HCT116 (cell line): ENCODE measurements around the gene ONECUT3. TPM values are rescaled to one million over a fixed set of nuclear protein-coding genes. Genes with fewer than 3 reads are reported as not detected.
A peak's percentile ranks its signal among the peaks of the same experiment; 100 is the strongest.

Experiments
- ATAC-seq: fragments of 200-7000 bp; cut with Tn5 transposase; 2 replicates; pipeline ENCODE4 v1.9.1; 2020; ENCODE audit warnings: mild to moderate bottlenecking, moderate library complexity
- BruUV-seq: library from RNA; stranded (reverse); fragments of 400-500 nt; replicated peaks from 2 replicates; lab custom pipeline; 2021; lab: Mats Ljungman, UMichigan
- CTCF ChIA-PET: fragments of 300-600 bp; sonication (Branson Sonifier 250); formaldehyde crosslinking; loops from one replicate; lab custom pipeline; 2021; ENCODE audit warnings: antibody characterized with exemption; lab: Charles Lee
- POLR2A ChIA-PET: fragments of 300-600, 350-600 bp; sonication (Branson Sonifier 250); formaldehyde crosslinking; loops from one replicate; lab custom pipeline; 2021; ENCODE audit warnings: antibody characterized with exemption; lab: Charles Lee
- RAD21 ChIA-PET, 2 experiments: fragments of 300-600 bp; sonication (Branson Sonifier 250); formaldehyde crosslinking; loops; one replicate each; lab custom pipeline; 2023; ENCODE audit warnings: low total read pairs in 2 of 2; ENCODE audit not compliant: uncharacterized antibody in 2 of 2, unreplicated experiment in 2 of 2, low non-redundant PET in 1 of 2; lab: Charles Lee
- DNase-seq: peaks from one replicate; pipeline ENCODE4 v3.0.0-alpha.2; 2010; ENCODE audit warnings: low read depth, low spot score
- H2AFZ ChIP-seq: fragments of 200-600 bp; shearing (Covaris generic), sonication (generic); 2 replicates; pipeline ENCODE4 v1.6.1; 2017; ENCODE audit warnings: low read depth, mixed run types, mixed read lengths, antibody characterized with exemption, low read length; ENCODE audit not compliant: poor library complexity, severe bottlenecking
- H3K27ac ChIP-seq: 2 replicates; pipeline ENCODE4 v1.5.1; 2012; ENCODE audit warnings: low read depth, low read length
- H3K27me3 ChIP-seq: fragments of 200-600 bp; sonication (generic); 2 replicates; pipeline ENCODE4 v1.6.1; 2016; ENCODE audit warnings: mixed run types, low read length, mixed read lengths; ENCODE audit not compliant: insufficient read depth
- H3K36me3 ChIP-seq, 2 experiments: fragments of 200-500 bp in 1 of 2; fragments of 200-600 bp in 1 of 2; sonication (Bioruptor generic) in 1 of 2; sonication (generic) in 1 of 2; 2 replicates each; pipeline versions ENCODE4 v1.5.1 to v1.6.1; 2014 to 2016; ENCODE audit warnings: low read length in 2 of 2, inconsistent platforms in 1 of 2, mixed read lengths in 1 of 2, mixed run types in 1 of 2; ENCODE audit not compliant: insufficient read depth in 2 of 2, control insufficient read depth in 1 of 2
- H3K4me1 ChIP-seq, 2 experiments: fragments of 200-600 bp in 1 of 2; sonication (generic) in 1 of 2; 2 replicates each; pipeline versions ENCODE4 v1.5.1 to v1.6.1; 2012 to 2017; ENCODE audit warnings: low read length in 2 of 2, inconsistent platforms in 1 of 2, mild to moderate bottlenecking in 1 of 2, mixed read lengths in 1 of 2, mixed run types in 1 of 2, moderate library complexity in 1 of 2; ENCODE audit not compliant: insufficient read depth in 2 of 2, control insufficient read depth in 1 of 2
- H3K4me2 ChIP-seq: fragments of 200-600 bp; sonication (generic); 2 replicates; pipeline ENCODE4 v1.6.1; 2017; ENCODE audit warnings: mixed run types, low read length, mixed read lengths
- H3K4me3 ChIP-seq, 2 experiments: fragments of 200-600 bp in 1 of 2; sonication (generic) in 1 of 2; replicated peaks in 1 of 2; 2 replicates each; pipeline ENCODE4 v1.5.1; 2011 to 2016; ENCODE audit warnings: low read length in 2 of 2, control low read depth in 1 of 2, low read depth in 1 of 2, mild to moderate bottlenecking in 1 of 2, mixed read lengths in 1 of 2, mixed run types in 1 of 2
- H3K79me2 ChIP-seq: fragments of 200-600 bp; sonication (generic); 2 replicates; pipeline ENCODE4 v1.6.1; 2017; ENCODE audit warnings: mild to moderate bottlenecking, mixed run types, low read length, moderate library complexity, mixed read lengths; ENCODE audit not compliant: insufficient read depth
- H3K9ac ChIP-seq: fragments of 200-600 bp; sonication (generic); 2 replicates; pipeline ENCODE4 v1.6.1; 2016; ENCODE audit warnings: low read length, mixed read lengths
- H3K9me2 ChIP-seq: fragments of 200-600 bp; sonication (generic), shearing (Covaris generic); 2 replicates; pipeline ENCODE4 v1.6.1; 2017; ENCODE audit warnings: mixed run types, mild to moderate bottlenecking, moderate library complexity; ENCODE audit not compliant: insufficient read depth
- H3K9me3 ChIP-seq, 2 experiments: fragments of 200-500 bp in 1 of 2; fragments of 200-600 bp in 1 of 2; sonication (Bioruptor generic) in 1 of 2; sonication (generic) in 1 of 2; 2 replicates each; pipeline ENCODE4 v1.6.1; 2014 to 2017; ENCODE audit warnings: low read length in 2 of 2, mixed read lengths in 2 of 2, inconsistent platforms in 1 of 2, low read depth in 1 of 2, mild to moderate bottlenecking in 1 of 2, mixed run types in 1 of 2, moderate library complexity in 1 of 2; ENCODE audit not compliant: control insufficient read depth in 1 of 2, insufficient read depth in 1 of 2
- H4K20me1 ChIP-seq: fragments of 200-600 bp; sonication (generic), shearing (Covaris generic); 2 replicates; pipeline ENCODE4 v1.6.1; 2017; ENCODE audit warnings: mixed run types, mild to moderate bottlenecking, moderate library complexity; ENCODE audit not compliant: insufficient read depth
- EGR1 ChIP-seq: IDR thresholded peaks from 2 replicates; pipeline ENCODE4 v1.6.1; 2012; ENCODE audit warnings: low read depth
- EZH2phosphoT487 ChIP-seq: fragments of 200-600 bp; IDR thresholded peaks from 2 replicates; pipeline ENCODE4 v1.6.1; 2018; ENCODE audit warnings: antibody characterized with exemption, borderline replicate concordance
- POLR2AphosphoS5 ChIP-seq: IDR thresholded peaks from 2 replicates; pipeline ENCODE4 v1.6.1; 2011; ENCODE audit warnings: mild to moderate bottlenecking, low read depth, low read length, moderate library complexity
- REST ChIP-seq: IDR thresholded peaks from 2 replicates; pipeline ENCODE4 v1.6.1; 2012; ENCODE audit warnings: low read depth
- SIN3A ChIP-seq: IDR thresholded peaks from 2 replicates; pipeline ENCODE4 v1.6.1; 2012; ENCODE audit warnings: low read depth
- TCF7L2 ChIP-seq: IDR thresholded peaks from 2 replicates; pipeline ENCODE4 v1.7.0; 2011; ENCODE audit warnings: borderline replicate concordance, inconsistent platforms; ENCODE audit not compliant: insufficient read depth, insufficient read length; ENCODE audit errors: extremely low read depth
- ZBTB33 ChIP-seq: IDR thresholded peaks from 2 replicates; pipeline ENCODE4 v1.6.1; 2011; ENCODE audit warnings: mild to moderate bottlenecking, low read length, moderate library complexity; ENCODE audit not compliant: insufficient replicate concordance; ENCODE audit errors: extremely low read depth
- ZNF274 ChIP-seq: fragments of 200-500 bp; sonication (Bioruptor generic); IDR thresholded peaks from 2 replicates; pipeline ENCODE4 v1.6.1; 2014; ENCODE audit warnings: mild to moderate bottlenecking, low read depth, low read length, inconsistent platforms
- intact Hi-C: fragments of 100-400 bp; cut with micrococcal nuclease; formaldehyde crosslinking; loops from 2 replicates; pipeline ENCODE4 v1.10.0; 2022
- total RNA-seq: library from RNA; stranded (reverse); gene quantifications from one replicate; pipeline ENCODE4 v1.2.1, GENCODE V29; 2021; ENCODE audit not compliant: unreplicated experiment

ONECUT3 gene
- total RNA-seq, 1 experiment from 2014 or later: 22.1 TPM

DNA sequence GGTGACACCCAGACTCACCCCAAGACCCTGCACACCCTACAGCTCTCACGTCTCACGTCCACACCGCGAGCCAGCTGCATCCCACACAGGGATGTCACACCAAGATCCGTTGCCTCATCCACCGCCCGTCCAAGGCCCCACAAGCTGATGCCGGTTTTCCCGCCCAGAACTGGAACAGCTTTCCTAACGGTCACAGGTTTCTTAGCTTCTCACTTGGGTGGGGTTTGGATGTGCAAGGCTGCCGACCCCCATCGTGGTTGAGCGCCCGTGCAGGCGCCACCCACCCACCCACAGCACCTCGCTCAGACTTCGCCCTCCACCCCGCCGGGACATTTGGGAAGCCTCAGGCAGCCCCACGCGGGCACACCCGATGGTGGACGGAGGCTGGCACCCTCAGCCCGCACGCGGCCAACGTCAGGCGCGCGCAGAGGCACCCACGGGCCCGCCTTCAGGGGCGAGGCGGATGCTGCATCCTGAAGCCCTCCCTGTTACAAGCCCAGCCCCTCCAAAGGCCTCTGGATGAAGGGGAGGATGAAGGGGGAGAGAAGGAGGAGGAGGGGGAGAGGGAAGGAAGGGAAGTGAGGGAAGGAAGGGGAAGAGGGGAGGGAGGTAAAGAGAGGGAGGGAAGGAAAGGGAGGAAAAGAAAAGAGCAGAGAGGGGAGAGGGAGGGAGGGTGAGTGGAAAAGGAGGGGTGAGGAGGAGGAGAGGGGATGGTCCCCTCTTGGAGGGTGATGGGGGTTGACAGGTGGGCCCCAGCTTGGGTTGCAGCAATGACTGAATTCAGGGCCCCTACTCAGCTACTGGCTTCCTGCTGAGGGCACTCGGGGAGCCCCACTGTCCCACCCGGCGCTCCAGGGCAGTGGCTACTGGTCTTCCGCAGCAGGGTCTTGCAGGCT is 12.8 kb downstream of the ONECUT3 start:
- intact Hi-C loops: no loop called here
- no peaks in the 10 kb centered on the region for H4K20me1 ChIP-seq
- H3K79me2 ChIP-seq: peaks cover 73% of the 10 kb centered on the region; the same call in 1 of the 2 replicates
- H3K9ac ChIP-seq: peak overlapping the region; percentile 28; the same call in 1 of the 2 replicates
- ChIA-PET RAD21 (no interaction called here), POLR2A (no interaction called here), CTCF (interaction anchor here (1.0 to 1.4 kb wide), 4 partner anchors 19 to 220 kb away, joined by 3 to 5 read pairs (median 4); no protein-coding TSS in a partner anchor)
- 0 out of 2 replicates have a peak, but pooled peaks have one; percentile 40 for TF ChIP-seq POLR2AphosphoS5
- TF ChIP-seq ZNF274: no peak
- no peak for TF ChIP-seq ZBTB33
- no peak for TF ChIP-seq SIN3A
- no peak for TF ChIP-seq EZH2phosphoT487
- TF ChIP-seq EGR1: no peak
- TF ChIP-seq REST: no peak
- TF ChIP-seq TCF7L2: no peak
- H3K36me3 ChIP-seq: 0 out of 4 replicates have a peak, but pooled peaks cover 0 to 7% of the 10 kb centered on the region in 2 experiments
- DNase-seq: no peak
- H2AFZ ChIP-seq: no peak overlapping the region
- no peak overlapping the region for H3K4me3 ChIP-seq
- no peaks in the 10 kb centered on the region for H3K27me3 ChIP-seq
- no peaks in the 10 kb centered on the region for H3K9me2 ChIP-seq
- H3K27ac ChIP-seq: peak overlapping the region; percentile 44; the same call in 1 of the 2 replicates
- peaks cover 9 to 60% of the 10 kb centered on the region in 2 experiments; a peak in 3 of 4 replicates for H3K4me1 ChIP-seq
- BruUV-seq: no TSS peak
- H3K4me2 ChIP-seq: peak overlapping the region; percentile 56
- peak; percentile 1; the same call in 1 of the 2 replicates for ATAC-seq
- peaks cover 4 to 9% of the 10 kb centered on the region in 2 experiments; a peak in 3 of 4 replicates for H3K9me3 ChIP-seq
